HG03097 (cell line): Measurements from ENCODE around the gene OR52N5.

ENCODE experiments used
- ATAC-seq: cut with Tn5 transposase; IDR thresholded peaks from one replicate; pipeline ENCODE4 v1.9.1; 2021; ENCODE audit not compliant: unreplicated experiment, low FRiP score

OR52N5 gene

GRCh38 chr11:5783255-5783654, at the start of gene OR52N5:
TSS of gene OR52N5 (minus strand) at chr11:5783355. CDS start at chr11:5778634, 4,721 bp downstream.
- ATAC-seq = no peak

- no peak for ATAC-seq
Observed at GRCh38 chr11:5831196-5831829, 48.2 kb upstream of the OR52N5 start.

- ATAC-seq = peak; percentile 56
Observed at GRCh38 chr11:5818245-5818886, 35.2 kb upstream of the OR52N5 start.

GRCh38 chr11:5815534-5815933, 32.4 kb upstream of the OR52N5 start:
- no peak for ATAC-seq

- no peak for ATAC-seq
Observed at GRCh38 chr11:5809905-5810795, 27.0 kb upstream of the OR52N5 start.

GRCh38 chr11:5809122-5809519, 26.0 kb upstream of the OR52N5 start:
- peak; percentile 22 for ATAC-seq

- peak; percentile 87 for ATAC-seq
Observed at GRCh38 chr11:5808500-5809121, 25.5 kb upstream of the OR52N5 start, which contains the start of gene OR52N2. TSS of gene OR52N2 (plus strand) at chr11:5808924. CDS start at chr11:5820336, 11,412 bp downstream.

- no peak for ATAC-seq
Observed at GRCh38 chr11:5807580-5807979, 24.4 kb upstream of the OR52N5 start.

GRCh38 chr11:5803982-5804381, 20.8 kb upstream of the OR52N5 start:
- ATAC-seq = no peak

- ATAC-seq = no peak
Observed at GRCh38 chr11:5796541-5796940, 13.4 kb upstream of the OR52N5 start.

- no peak for ATAC-seq
Observed at GRCh38 chr11:5791165-5791564, 8.0 kb upstream of the OR52N5 start, which contains the start of gene OR52N1. TSS of gene OR52N1 (minus strand) at chr11:5791265. CDS start at chr11:5788816, 2,449 bp downstream.

- ATAC-seq = no peak
Observed at GRCh38 chr11:5767056-5767455, 16.1 kb downstream of the OR52N5 start.

GRCh38 chr11:5753943-5754342, 29.2 kb downstream of the OR52N5 start, which contains the start of gene OR52N4:
TSS of gene OR52N4 (plus strand) at chr11:5754243. CDS start at chr11:5754741, 498 bp downstream.
- no peak for ATAC-seq

- ATAC-seq = no peak
Observed at GRCh38 chr11:5749836-5750235, 33.3 kb downstream of the OR52N5 start.

- no peak for ATAC-seq
Observed at GRCh38 chr11:5746614-5747013, 36.5 kb downstream of the OR52N5 start.

- ATAC-seq = no peak
Observed at GRCh38 chr11:5738431-5738830, 44.7 kb downstream of the OR52N5 start.

GRCh38 chr11:5737670-5738392, 45.3 kb downstream of the OR52N5 start:
- no peak for ATAC-seq

- ATAC-seq = no peak
Observed at GRCh38 chr11:5737091-5737490, 46.1 kb downstream of the OR52N5 start.

GRCh38 chr11:5736396-5736795, 46.8 kb downstream of the OR52N5 start, which contains the start of gene OR56B1:
TSS of gene OR56B1 (plus strand) at chr11:5736448. CDS start at chr11:5736517, 69 bp downstream.
- no peak for ATAC-seq

- ATAC-seq = no peak
Observed at GRCh38 chr11:5727691-5728090, 55.5 kb downstream of the OR52N5 start.
